H1 (cell line): ENCODE results near the gene UBE2O. TPM values are rescaled to one million over a fixed set of nuclear protein-coding genes. Genes with fewer than 3 reads are reported as not detected.

Experiments used
- CTCF ChIA-PET: fragments of 300-600 bp; sonication (Branson Sonifier 250); formaldehyde crosslinking; loops from one replicate; lab custom pipeline; 2021; ENCODE audit not compliant: partially characterized antibody; lab: Charles Lee
- POLR2A ChIA-PET: fragments of 300-600 bp; sonication (Branson Sonifier 250); formaldehyde crosslinking; loops from one replicate; lab custom pipeline; 2021; ENCODE audit warnings: inconsistent platforms; ENCODE audit not compliant: partially characterized antibody; lab: Charles Lee
- DNase-seq, 2 experiments: peaks; one replicate each; pipeline versions ENCODE4 v3.0.0 to v3.0.0-alpha.2; 2010 to 2022; ENCODE audit warnings: low spot score in 2 of 2, low read depth in 1 of 2, mixed read lengths in 1 of 2
- FAIRE-seq: peaks from 2 replicates; lab custom pipeline; 2011; peaks lifted over from hg19 to GRCh38; lab: Jason Lieb, UNC
- H2AFZ ChIP-seq: 2 replicates; pipeline ENCODE4 v1.8.1; 2012; ENCODE audit warnings: low read length, inconsistent platforms
- H2AK5ac ChIP-seq: 2 replicates; pipeline ENCODE4 v1.6.1; 2013; ENCODE audit warnings: low read depth, low read length
- H2BK120ac ChIP-seq: replicated peaks from 2 replicates; pipeline ENCODE3; 2013; ENCODE audit warnings: low read depth, low read length, inconsistent platforms
- H2BK12ac ChIP-seq: 2 replicates; pipeline ENCODE4 v1.6.1; 2013; ENCODE audit warnings: low read depth, low read length
- H2BK15ac ChIP-seq: 2 replicates; pipeline ENCODE4 v1.6.1; 2013; ENCODE audit warnings: low read length
- H2BK20ac ChIP-seq: 2 replicates; pipeline ENCODE4 v1.6.1; 2013; ENCODE audit warnings: low read length
- H2BK5ac ChIP-seq: 2 replicates; pipeline ENCODE4 v1.6.1; 2013; ENCODE audit warnings: low read depth, low read length
- H3K14ac ChIP-seq: 2 replicates; pipeline ENCODE4 v1.6.1; 2013; ENCODE audit warnings: inconsistent platforms; ENCODE audit not compliant: insufficient read length
- H3K18ac ChIP-seq: 2 replicates; pipeline ENCODE4 v1.6.1; 2013; ENCODE audit warnings: low read length; ENCODE audit errors: extremely low read depth
- H3K23ac ChIP-seq: 2 replicates; pipeline ENCODE4 v1.6.1; 2013; ENCODE audit warnings: inconsistent platforms; ENCODE audit not compliant: insufficient read length
- H3K23me2 ChIP-seq: 2 replicates; pipeline ENCODE4 v1.6.1; 2013; ENCODE audit warnings: low read depth, low read length
- H3K27ac ChIP-seq: 2 replicates; pipeline ENCODE4 v1.6.1; 2011; ENCODE audit warnings: low read depth, low read length, inconsistent platforms
- H3K27me3 ChIP-seq, 4 experiments: replicated peaks in 1 of 4; 1 replicate in 1 of 4; 2 replicates in 3 of 4; pipeline versions ENCODE4 v1.6.1 to v1.8.1; 2011 to 2013; ENCODE audit warnings: low read length in 3 of 4, mild to moderate bottlenecking in 3 of 4, inconsistent platforms in 2 of 4, mixed read lengths in 2 of 4, moderate library complexity in 1 of 4; ENCODE audit not compliant: control insufficient read depth in 3 of 4, insufficient read depth in 3 of 4; ENCODE audit errors: extremely low read depth in 1 of 4
- H3K36me3 ChIP-seq, 4 experiments: 2 replicates each; pipeline versions ENCODE4 v1.6.1 to v1.8.1; 2011 to 2013; ENCODE audit warnings: mild to moderate bottlenecking in 4 of 4, low read length in 3 of 4, moderate library complexity in 2 of 4, control low read depth in 1 of 4, inconsistent platforms in 1 of 4; ENCODE audit not compliant: insufficient read depth in 4 of 4, control insufficient read depth in 2 of 4
- H3K4ac ChIP-seq: replicated peaks from 2 replicates; pipeline ENCODE3; 2013; ENCODE audit warnings: low read length, low read depth, mixed read lengths, inconsistent platforms; ENCODE audit not compliant: insufficient read length
- H3K4me1 ChIP-seq, 4 experiments: replicated peaks in 1 of 4; 1 replicate in 1 of 4; 2 replicates in 3 of 4; pipeline versions ENCODE4 v1.6.1 to v1.8.1; 2011 to 2013; ENCODE audit warnings: low read length in 3 of 4, inconsistent platforms in 2 of 4, mixed read lengths in 1 of 4; ENCODE audit not compliant: insufficient read depth in 4 of 4, control insufficient read depth in 3 of 4
- H3K4me2 ChIP-seq, 2 experiments: 2 replicates each; pipeline versions ENCODE4 v1.6.1 to v1.8.1; 2011 to 2013; ENCODE audit warnings: low read depth in 2 of 2, low read length in 2 of 2, control low read depth in 1 of 2, inconsistent platforms in 1 of 2, mild to moderate bottlenecking in 1 of 2; ENCODE audit not compliant: insufficient read depth in 1 of 2
- H3K4me3 ChIP-seq, 4 experiments: fragments of 200-600, 300-600 bp in 1 of 4; sonication (generic), shearing (Covaris generic), sonication (Bioruptor Twin) in 1 of 4; 2 replicates each; pipeline versions ENCODE4 v1.5.1 to v1.8.1; 2011 to 2016; ENCODE audit warnings: low read length in 4 of 4, low read depth in 3 of 4, control low read depth in 2 of 4, inconsistent platforms in 2 of 4, mild to moderate bottlenecking in 2 of 4, mixed read lengths in 1 of 4, moderate library complexity in 1 of 4; ENCODE audit not compliant: insufficient read depth in 2 of 4; ENCODE audit errors: extremely low read depth in 1 of 4
- H3K56ac ChIP-seq: replicated peaks from 2 replicates; pipeline ENCODE3; 2013; ENCODE audit warnings: low read depth, mild to moderate bottlenecking, mixed read lengths, low read length, inconsistent platforms; ENCODE audit not compliant: insufficient read length
- H3K79me1 ChIP-seq: 2 replicates; pipeline ENCODE4 v1.6.1; 2013; ENCODE audit warnings: low read depth, low read length, control low read depth
- H3K79me2 ChIP-seq, 2 experiments: 2 replicates each; pipeline versions ENCODE4 v1.6.1 to v1.8.1; 2012 to 2013; ENCODE audit warnings: low read length in 2 of 2, mild to moderate bottlenecking in 2 of 2, inconsistent platforms in 1 of 2; ENCODE audit not compliant: insufficient read depth in 2 of 2, control insufficient read depth in 1 of 2
- H3K9ac ChIP-seq, 4 experiments: replicated peaks in 1 of 4; 1 replicate in 1 of 4; 2 replicates in 3 of 4; pipeline versions ENCODE4 v1.6.1 to v1.8.1; 2011 to 2013; ENCODE audit warnings: low read depth in 3 of 4, low read length in 3 of 4, control low read depth in 2 of 4, mild to moderate bottlenecking in 2 of 4, moderate library complexity in 2 of 4, inconsistent platforms in 1 of 4; ENCODE audit errors: extremely low read depth in 1 of 4
- H3K9me3 ChIP-seq, 2 experiments: 2 replicates each; pipeline versions ENCODE4 v1.6.1 to v1.8.1; 2012 to 2013; ENCODE audit warnings: mild to moderate bottlenecking in 2 of 2, moderate library complexity in 2 of 2, control low read depth in 1 of 2, inconsistent platforms in 1 of 2, low read depth in 1 of 2, low read length in 1 of 2, mixed read lengths in 1 of 2; ENCODE audit not compliant: insufficient read depth in 2 of 2
- H4K20me1 ChIP-seq, 2 experiments: replicated peaks in 1 of 2; 2 replicates each; pipeline versions ENCODE3 to v1.8.1; 2011 to 2013; ENCODE audit warnings: inconsistent platforms in 2 of 2, low read length in 2 of 2, mild to moderate bottlenecking in 1 of 2; ENCODE audit not compliant: insufficient read depth in 2 of 2, control insufficient read depth in 1 of 2
- H4K5ac ChIP-seq: 2 replicates; pipeline ENCODE4 v1.6.1; 2013; ENCODE audit warnings: low read length, low read depth, mixed read lengths, inconsistent platforms; ENCODE audit not compliant: insufficient read length
- H4K8ac ChIP-seq: 2 replicates; pipeline ENCODE4 v1.8.0; 2013; ENCODE audit warnings: mild to moderate bottlenecking, moderate library complexity, low read length, inconsistent platforms; ENCODE audit not compliant: insufficient read depth; ENCODE audit errors: extremely low read depth
- H4K91ac ChIP-seq: replicated peaks from 2 replicates; pipeline ENCODE3; 2013; ENCODE audit warnings: low read length, mixed read lengths, inconsistent platforms; ENCODE audit not compliant: insufficient read length
- ASH2L ChIP-seq: fragments of 200-600, 300-600 bp; sonication (generic); IDR thresholded peaks from one replicate; pipeline ENCODE4 v1.7.1; 2017; ENCODE audit warnings: low read length
- ATF2 ChIP-seq: IDR thresholded peaks from 2 replicates; pipeline ENCODE4 v1.6.1; 2012; ENCODE audit warnings: low read length, inconsistent platforms
- ATF3 ChIP-seq: IDR thresholded peaks from 2 replicates; pipeline ENCODE4 v1.6.1; 2011; ENCODE audit warnings: low read depth, mild to moderate bottlenecking, low read length; ENCODE audit not compliant: insufficient read depth
- BACH1 ChIP-seq: IDR thresholded peaks from 2 replicates; pipeline ENCODE4 v1.6.1; 2012; ENCODE audit warnings: low read length, improper control_type of control experiment
- CTCF ChIP-seq, 3 experiments: IDR thresholded peaks; 1 replicate in 2 of 3; 2 replicates in 1 of 3; pipeline versions ENCODE4 v1.5.1 to v1.6.1; 2011; ENCODE audit warnings: low read length in 3 of 3, mild to moderate bottlenecking in 3 of 3, inconsistent platforms in 2 of 3, low read depth in 1 of 3, moderate library complexity in 1 of 3; ENCODE audit not compliant: insufficient read depth in 1 of 3; ENCODE audit errors: control extremely low read depth in 1 of 3
- JUN ChIP-seq: IDR thresholded peaks from 2 replicates; pipeline ENCODE4 v1.6.1; 2011; ENCODE audit warnings: low read depth, mild to moderate bottlenecking, improper control_type of control experiment, low read length
- SIX5 ChIP-seq: IDR thresholded peaks from 2 replicates; pipeline ENCODE4 v1.6.1; 2011; ENCODE audit warnings: mild to moderate bottlenecking, low read depth, low read length
- WGBS, 2 experiments: shearing (Covaris generic) in 1 of 2; methylation state at CpG; one replicate each; pipeline versions ENCODE4 v1.1.6 to v1.1.7; 2013 to 2015; ENCODE audit warnings: low lambda C conversion rate in 2 of 2, mixed read lengths in 2 of 2, inconsistent platforms in 1 of 2, low coverage in 1 of 2, missing lambda C conversion rate in 1 of 2; ENCODE audit not compliant: insufficient replicate concordance in 2 of 2, insufficient coverage in 1 of 2, insufficient read length in 1 of 2; ENCODE audit errors: extremely low coverage in 1 of 2, missing lambda C conversion rate in 1 of 2; 5-methylcytosine and 5-hydroxymethylcytosine counted together
- polyA plus RNA-seq, 7 experiments: library from polyadenylated mRNA; depleted of rRNA in 3 of 7; stranded (reverse) in 5 of 7; unstranded in 2 of 7; fragments of >200 nt in 5 of 7; fragments of 200-250 nt in 2 of 7; gene quantifications; 1 replicate in 5 of 7; 2 replicates in 1 of 7; 4 replicates in 1 of 7; pipeline versions ENCODE4 v1.2.1 to v1.2.3, GENCODE V29; 2011 to 2013; ENCODE audit warnings: missing spikeins in 2 of 7, mixed read lengths in 2 of 7
- total RNA-seq: library from RNA; stranded (reverse); fragmentation: NEBNext Ultra II Directional; extraction: Animal tissue kit (Norgen Biotek cat#: 25700); gene quantifications from 2 replicates; pipeline ENCODE4 v1.2.1, GENCODE V29; 2021

UBE2O gene
- total and polyA plus RNA-seq, 2 of the 8 experiments (the other 6 are each of a cell fraction or from before 2014, with no cell fraction given): 24.4 to 63.0 TPM

- no peak overlapping the region for H2BK5ac ChIP-seq
- no peak overlapping the region for H3K56ac ChIP-seq
- H4K91ac ChIP-seq: no peak overlapping the region
- no peak for FAIRE-seq
- no peak overlapping the region for H4K5ac ChIP-seq
- H3K79me2 ChIP-seq: no peaks in the 10 kb centered on the region
- H3K4me1 ChIP-seq: peaks cover 0 to 4% (median 3%) of the 10 kb centered on the region in 4 experiments; a peak in 3 of 7 replicates
- no peak overlapping the region for H3K4me3 ChIP-seq
- no peak overlapping the region for H4K8ac ChIP-seq
- H3K23me2 ChIP-seq: no peaks in the 10 kb centered on the region
- no peaks in the 10 kb centered on the region for H3K27me3 ChIP-seq
- no peaks in the 10 kb centered on the region for H3K9me3 ChIP-seq
- no peaks in the 10 kb centered on the region for H3K79me1 ChIP-seq
- H3K4ac ChIP-seq: no peak overlapping the region
- H4K20me1 ChIP-seq: no peaks in the 10 kb centered on the region
- no peak overlapping the region for H2BK15ac ChIP-seq
- no peak overlapping the region for H3K4me2 ChIP-seq
- 93% methylated on average over 11 of the region's 11 CpGs; no CpG with 5 or more reads in 1 of the 2 experiments for WGBS, 2 experiments
- H2AFZ ChIP-seq: no peak overlapping the region
- H3K23ac ChIP-seq: no peak overlapping the region
- CTCF ChIA-PET: interaction anchor here (0.7 to 29.3 kb wide), 8 partner anchors 10 to 114 kb away, joined by 3 to 635 read pairs (median 6); partner anchors contain the start of genes AANAT, PRPSAP1 and SPHK1
- H2BK120ac ChIP-seq: no peak overlapping the region
- H2AK5ac ChIP-seq: no peak overlapping the region
- H3K36me3 ChIP-seq: no peaks in the 10 kb centered on the region
- POLR2A ChIA-PET: interaction anchor here (3.9 kb wide), 1 partner anchor 10 kb away, joined by 15 read pairs; the partner anchor contains the start of gene PRPSAP1
- H2BK20ac ChIP-seq: no peak overlapping the region
- H3K14ac ChIP-seq: no peak overlapping the region
- H3K9ac ChIP-seq: no peak overlapping the region
- no peak overlapping the region for H3K27ac ChIP-seq
- H2BK12ac ChIP-seq: no peak overlapping the region
- DNase-seq: no peak
- no peak overlapping the region for H3K18ac ChIP-seq
- no peak for TF ChIP-seq ASH2L
- TF ChIP-seq BACH1: no peak
- TF ChIP-seq ATF2: no peak
- TF ChIP-seq SIX5: no peak
- TF ChIP-seq JUN: no peak
- TF ChIP-seq ATF3: no peak
- no peak for TF ChIP-seq CTCF (IDR thresholded peaks at IDR 0.05; ENCODE audit: control extremely low read depth in 1 of 3, insufficient read depth in 1 of 3, low read depth in 1 of 3, low read length in 3 of 3)
Observed at GRCh38 chr17:76363107-76363842, 89.7 kb downstream of the UBE2O start.
